Neural cell (in vitro differentiated cells): Measurements from ENCODE around the gene CXCR5. TPM values are rescaled to one million over a fixed set of nuclear protein-coding genes. Genes with fewer than 3 reads are reported as not detected.
A peak's percentile ranks its signal among the peaks of the same experiment; 100 is the strongest.

ENCODE experiments used
- H2AFZ ChIP-seq: fragments of 200-600, 300-800 bp; sonication (generic), shearing (Covaris generic); 2 replicates; pipeline ENCODE4 v1.6.0; 2014; ENCODE audit warnings: low read depth, mild to moderate bottlenecking, antibody characterized with exemption, low read length, moderate library complexity
- H3F3A ChIP-seq: fragments of 200-600 bp; shearing (Covaris generic); 2 replicates; pipeline ENCODE4 v1.6.1; 2016; ENCODE audit warnings: mild to moderate bottlenecking, moderate library complexity, mixed read lengths, antibody characterized with exemption, low read length; ENCODE audit not compliant: insufficient read depth, poor library complexity, severe bottlenecking
- H3K27ac ChIP-seq: fragments of 200-600, 300-800 bp; sonication (generic), shearing (Covaris generic); 2 replicates; pipeline ENCODE4 v1.5.1; 2014; ENCODE audit warnings: mild to moderate bottlenecking, low read length, moderate library complexity
- H3K27me3 ChIP-seq: fragments of 300-800, 200-600 bp; sonication (generic), shearing (Covaris generic); 2 replicates; pipeline ENCODE4 v1.6.0; 2014; ENCODE audit warnings: mild to moderate bottlenecking, low read depth, low read length, moderate library complexity; ENCODE audit not compliant: insufficient read depth
- H3K36me3 ChIP-seq: fragments of 300-800, 200-600 bp; sonication (generic), shearing (Covaris generic); 2 replicates; pipeline ENCODE4 v1.5.1; 2014; ENCODE audit warnings: mild to moderate bottlenecking, antibody characterized with exemption, low read length, moderate library complexity; ENCODE audit not compliant: insufficient read depth
- H3K4me2 ChIP-seq: fragments of 300-800, 200-600 bp; sonication (generic), shearing (Covaris generic); 2 replicates; pipeline ENCODE4 v1.6.0; 2014; ENCODE audit warnings: mild to moderate bottlenecking, low read length
- H3K4me3 ChIP-seq: fragments of 300-800, 200-600 bp; sonication (generic), shearing (Covaris generic); 2 replicates; pipeline ENCODE4 v1.5.1; 2014; ENCODE audit warnings: mild to moderate bottlenecking, low read length, moderate library complexity
- H3K79me2 ChIP-seq: fragments of 200-600 bp; shearing (Covaris generic); replicated peaks from 2 replicates; pipeline ENCODE4 v1.6.0; 2014; ENCODE audit warnings: mild to moderate bottlenecking, low read length, moderate library complexity; ENCODE audit not compliant: insufficient read depth
- H3K9ac ChIP-seq: fragments of 300-800, 200-600 bp; sonication (generic), shearing (Covaris generic); 2 replicates; pipeline ENCODE4 v1.6.1; 2016; ENCODE audit warnings: mild to moderate bottlenecking, low read length, mixed read lengths
- H3K9me2 ChIP-seq: fragments of 200-600 bp; shearing (Covaris generic); 2 replicates; pipeline ENCODE4 v1.6.1; 2016; ENCODE audit warnings: mild to moderate bottlenecking, low read length, mixed read lengths; ENCODE audit not compliant: insufficient read depth
- H3K9me3 ChIP-seq: fragments of 200-600, 300-800 bp; sonication (generic), shearing (Covaris generic); 2 replicates; pipeline ENCODE4 v1.6.1; 2016; ENCODE audit warnings: mild to moderate bottlenecking, mixed run types, low read length, moderate library complexity, mixed read lengths
- H4K20me1 ChIP-seq: fragments of 200-600 bp; shearing (Covaris generic); 2 replicates; pipeline ENCODE4 v1.6.1; 2016; ENCODE audit warnings: mild to moderate bottlenecking, mixed run types; ENCODE audit not compliant: insufficient read depth
- EP300 ChIP-seq: fragments of 450-650 bp; conservative IDR thresholded peaks from 2 replicates; pipeline ENCODE4 v1.6.1; 2014; ENCODE audit warnings: antibody characterized with exemption, mild to moderate bottlenecking, moderate library complexity; ENCODE audit not compliant: poor library complexity, severe bottlenecking
- EZH2 ChIP-seq: fragments of 200-600, 300-800 bp; shearing (Covaris generic), sonication (generic); IDR thresholded peaks from 2 replicates; pipeline ENCODE4 v1.6.1; 2014; ENCODE audit warnings: antibody characterized with exemption, low read length, borderline replicate concordance, mild to moderate bottlenecking; ENCODE audit not compliant: insufficient read depth, poor library complexity, severe bottlenecking
- MXI1 ChIP-seq: fragments of 450-650 bp; conservative IDR thresholded peaks from 2 replicates; pipeline ENCODE4 v1.6.1; 2014; ENCODE audit warnings: antibody characterized with exemption, mild to moderate bottlenecking; ENCODE audit not compliant: poor library complexity, severe bottlenecking
- POLR2AphosphoS5 ChIP-seq: IDR thresholded peaks from 2 replicates; pipeline ENCODE4 v1.6.1; 2012
- RAD21 ChIP-seq: fragments of 450-650 bp; conservative IDR thresholded peaks from 2 replicates; pipeline ENCODE4 v1.6.1; 2014; ENCODE audit warnings: antibody characterized with exemption, mild to moderate bottlenecking, moderate library complexity
- SMC3 ChIP-seq: fragments of 450-650 bp; conservative IDR thresholded peaks from 2 replicates; pipeline ENCODE4 v1.6.1; 2014; ENCODE audit warnings: antibody characterized with exemption, mild to moderate bottlenecking, moderate library complexity; ENCODE audit not compliant: poor library complexity
- TAF1 ChIP-seq: IDR thresholded peaks from 2 replicates; pipeline ENCODE4 v1.6.1; 2012; ENCODE audit warnings: low read depth
- polyA plus RNA-seq: library from polyadenylated mRNA; depleted of rRNA; stranded (reverse); fragments of >200 nt; gene quantifications from 2 replicates; pipeline ENCODE4 v1.2.3, GENCODE V29; 2014
- TF ChIP-seq, protein P1 (sequence below): fragments of 450-650 bp; IDR thresholded peaks from 2 replicates; pipeline ENCODE4 v1.5.1; 2014; ENCODE audit warnings: antibody characterized with exemption, mild to moderate bottlenecking, moderate library complexity; ENCODE audit not compliant: poor library complexity, severe bottlenecking
- TF ChIP-seq, protein P2 (sequence below): IDR thresholded peaks from 2 replicates; pipeline ENCODE4 v1.6.1; 2012; ENCODE audit warnings: borderline replicate concordance

The CXCR5 gene
- polyA plus RNA-seq, 1 donor from 2014 or later: not detected

GRCh38 chr11:118870396-118871343, 13.0 kb upstream of the CXCR5 start:
- H3K9me3 ChIP-seq: no peaks in the 10 kb centered on the region
- no peaks in the 10 kb centered on the region for H3K9me2 ChIP-seq
- H2AFZ ChIP-seq: no peak overlapping the region
- H3K9ac ChIP-seq: peak overlapping the region; percentile 43
- H3K4me3 ChIP-seq: peak overlapping the region; percentile 22
- no peaks in the 10 kb centered on the region for H3K79me2 ChIP-seq
- no peaks in the 10 kb centered on the region for H3F3A ChIP-seq
- H3K27ac ChIP-seq: no peak overlapping the region
- H3K27me3 ChIP-seq: no peaks in the 10 kb centered on the region
- TF ChIP-seq MXI1: no peak
- TF ChIP-seq, protein P1, sequence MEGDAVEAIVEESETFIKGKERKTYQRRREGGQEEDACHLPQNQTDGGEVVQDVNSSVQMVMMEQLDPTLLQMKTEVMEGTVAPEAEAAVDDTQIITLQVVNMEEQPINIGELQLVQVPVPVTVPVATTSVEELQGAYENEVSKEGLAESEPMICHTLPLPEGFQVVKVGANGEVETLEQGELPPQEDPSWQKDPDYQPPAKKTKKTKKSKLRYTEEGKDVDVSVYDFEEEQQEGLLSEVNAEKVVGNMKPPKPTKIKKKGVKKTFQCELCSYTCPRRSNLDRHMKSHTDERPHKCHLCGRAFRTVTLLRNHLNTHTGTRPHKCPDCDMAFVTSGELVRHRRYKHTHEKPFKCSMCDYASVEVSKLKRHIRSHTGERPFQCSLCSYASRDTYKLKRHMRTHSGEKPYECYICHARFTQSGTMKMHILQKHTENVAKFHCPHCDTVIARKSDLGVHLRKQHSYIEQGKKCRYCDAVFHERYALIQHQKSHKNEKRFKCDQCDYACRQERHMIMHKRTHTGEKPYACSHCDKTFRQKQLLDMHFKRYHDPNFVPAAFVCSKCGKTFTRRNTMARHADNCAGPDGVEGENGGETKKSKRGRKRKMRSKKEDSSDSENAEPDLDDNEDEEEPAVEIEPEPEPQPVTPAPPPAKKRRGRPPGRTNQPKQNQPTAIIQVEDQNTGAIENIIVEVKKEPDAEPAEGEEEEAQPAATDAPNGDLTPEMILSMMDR: no peak
- TF ChIP-seq EZH2: no peak
- TF ChIP-seq RAD21: no peak
- no peak for TF ChIP-seq POLR2AphosphoS5
- no peak for TF ChIP-seq SMC3
- TF ChIP-seq EP300: no peak
- TF ChIP-seq TAF1: no peak
- TF ChIP-seq, protein P2, sequence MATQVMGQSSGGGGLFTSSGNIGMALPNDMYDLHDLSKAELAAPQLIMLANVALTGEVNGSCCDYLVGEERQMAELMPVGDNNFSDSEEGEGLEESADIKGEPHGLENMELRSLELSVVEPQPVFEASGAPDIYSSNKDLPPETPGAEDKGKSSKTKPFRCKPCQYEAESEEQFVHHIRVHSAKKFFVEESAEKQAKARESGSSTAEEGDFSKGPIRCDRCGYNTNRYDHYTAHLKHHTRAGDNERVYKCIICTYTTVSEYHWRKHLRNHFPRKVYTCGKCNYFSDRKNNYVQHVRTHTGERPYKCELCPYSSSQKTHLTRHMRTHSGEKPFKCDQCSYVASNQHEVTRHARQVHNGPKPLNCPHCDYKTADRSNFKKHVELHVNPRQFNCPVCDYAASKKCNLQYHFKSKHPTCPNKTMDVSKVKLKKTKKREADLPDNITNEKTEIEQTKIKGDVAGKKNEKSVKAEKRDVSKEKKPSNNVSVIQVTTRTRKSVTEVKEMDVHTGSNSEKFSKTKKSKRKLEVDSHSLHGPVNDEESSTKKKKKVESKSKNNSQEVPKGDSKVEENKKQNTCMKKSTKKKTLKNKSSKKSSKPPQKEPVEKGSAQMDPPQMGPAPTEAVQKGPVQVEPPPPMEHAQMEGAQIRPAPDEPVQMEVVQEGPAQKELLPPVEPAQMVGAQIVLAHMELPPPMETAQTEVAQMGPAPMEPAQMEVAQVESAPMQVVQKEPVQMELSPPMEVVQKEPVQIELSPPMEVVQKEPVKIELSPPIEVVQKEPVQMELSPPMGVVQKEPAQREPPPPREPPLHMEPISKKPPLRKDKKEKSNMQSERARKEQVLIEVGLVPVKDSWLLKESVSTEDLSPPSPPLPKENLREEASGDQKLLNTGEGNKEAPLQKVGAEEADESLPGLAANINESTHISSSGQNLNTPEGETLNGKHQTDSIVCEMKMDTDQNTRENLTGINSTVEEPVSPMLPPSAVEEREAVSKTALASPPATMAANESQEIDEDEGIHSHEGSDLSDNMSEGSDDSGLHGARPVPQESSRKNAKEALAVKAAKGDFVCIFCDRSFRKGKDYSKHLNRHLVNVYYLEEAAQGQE: no peak
- no peak overlapping the region for H3K4me2 ChIP-seq
- no peaks in the 10 kb centered on the region for H3K36me3 ChIP-seq
- no peaks in the 10 kb centered on the region for H4K20me1 ChIP-seq

DNA sequence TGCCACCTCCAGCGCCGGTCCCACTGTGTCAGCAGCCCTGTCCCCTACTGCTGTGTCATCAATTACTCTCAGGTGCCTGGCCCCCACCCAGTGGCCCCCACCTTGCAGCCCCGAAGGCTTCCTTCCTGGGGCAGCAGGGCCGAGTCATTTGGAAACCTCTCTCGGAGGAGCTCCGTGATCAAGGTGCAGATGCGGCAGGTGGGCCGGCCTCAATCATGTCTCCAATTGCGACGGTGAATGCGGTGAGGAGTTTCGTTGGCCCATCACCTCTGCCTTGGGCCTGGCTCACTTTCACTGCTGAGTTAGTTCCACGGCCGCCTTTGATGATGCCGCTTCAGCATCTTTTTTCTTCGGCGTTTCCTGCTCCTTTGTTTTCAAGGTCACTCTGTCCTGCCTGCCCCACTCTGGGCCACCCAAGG, 11.3 kb upstream of the CXCR5 start:
- Histone ChIP-seq H3K27me3 (no peaks in the 10 kb centered on the region), H3K9me3 (no peaks in the 10 kb centered on the region), H3K79me2 (no peaks in the 10 kb centered on the region), H4K20me1 (no peaks in the 10 kb centered on the region), H3K4me3 (no peak overlapping the region), H3K9ac (no peak overlapping the region), H3K36me3 (no peaks in the 10 kb centered on the region), H3K27ac (no peak overlapping the region), H3K9me2 (no peaks in the 10 kb centered on the region), H3F3A (no peaks in the 10 kb centered on the region), H3K4me2 (no peak overlapping the region), H2AFZ (no peak overlapping the region)
- no peak for TF ChIP-seq MXI1
- no peak for TF ChIP-seq POLR2AphosphoS5
- TF ChIP-seq, protein P2: no peak
- no peak for TF ChIP-seq EZH2
- TF ChIP-seq TAF1: no peak
- no peak for TF ChIP-seq EP300
- TF ChIP-seq, protein P1: no peak
- TF ChIP-seq RAD21: no peak
